Right lobe of liver (tissue), 6 donors: ENCODE data around the gene TRIM41. TPM values are rescaled to one million over a fixed set of nuclear protein-coding genes. Genes with fewer than 3 reads are reported as not detected.

Source experiments
- ATAC-seq, 4 donors: fragments of 200-7000 bp; cut with Tn5 transposase; one replicate each; pipeline ENCODE4 v1.9.1; 2020; ENCODE audit warnings: mild to moderate bottlenecking in 4 of 4, moderate library complexity in 4 of 4
- DNase-seq, 3 donors: peaks; one replicate each; pipeline ENCODE4 v3.0.0-alpha.2; 2020
- H3K27ac ChIP-seq, 3 donors: fragments of 200-600 bp; one replicate each; pipeline ENCODE4 v1.8.0; 2022
- H3K27me3 ChIP-seq, 2 donors: fragments of 200-600 bp; one replicate each; pipeline ENCODE4 v1.8.0; 2022
- H3K36me3 ChIP-seq, 4 donors: fragments of 200-600 bp; sonication (generic) in 1 of 4; one replicate each; pipeline versions ENCODE4 v1.5.1 to v1.8.0; 2017 to 2022; ENCODE audit warnings: control low read depth in 1 of 4
- H3K4me1 ChIP-seq, 4 donors: fragments of 200-600 bp; sonication (generic) in 1 of 4; one replicate each; pipeline versions ENCODE4 v1.5.1 to v1.8.0; 2017 to 2022; ENCODE audit warnings: control low read depth in 1 of 4
- H3K4me3 ChIP-seq, 3 donors: fragments of 200-600 bp; one replicate each; pipeline ENCODE4 v1.8.0; 2022
- H3K9me3 ChIP-seq, 4 donors: fragments of 200-600 bp; sonication (generic) in 1 of 4; one replicate each; pipeline versions ENCODE4 v1.5.1 to v1.8.0; 2017 to 2022; ENCODE audit warnings: control low read depth in 1 of 4
- CTCF ChIP-seq, 4 donors: fragments of 200-600 bp in 3 of 4; fragments of 450-650 bp in 1 of 4; IDR thresholded peaks; one replicate each; pipeline versions ENCODE4 v1.5.1 to v1.8.0; 2016 to 2022; ENCODE audit warnings: antibody characterized with exemption in 4 of 4, mild to moderate bottlenecking in 2 of 4
- POLR2A ChIP-seq: fragments of 450-650 bp; IDR thresholded peaks from one replicate; pipeline ENCODE4 v1.6.1; 2017; ENCODE audit warnings: antibody characterized with exemption, mild to moderate bottlenecking
- WGBS: methylation state at CpG from one replicate; pipeline ENCODE4 v1.1.6; 2018; ENCODE audit warnings: low coverage, low lambda C conversion rate; ENCODE audit not compliant: insufficient coverage; ENCODE audit errors: missing lambda C conversion rate; 5-methylcytosine and 5-hydroxymethylcytosine counted together
- intact Hi-C, 2 donors: fragments of 100-400 bp; cut with DNase I; formaldehyde crosslinking; loops; one replicate each; pipeline versions ENCODE4 v1.11.2 to v1.14.1; 2022
- total RNA-seq, 6 experiments: library from RNA; depleted of rRNA in 2 of 6; stranded (reverse); fragments of >200 nt in 2 of 6; fragmentation: NEBNext Ultra II Directional in 3 of 6; extraction: Animal tissue kit (Norgen Biotek cat#: 25700) in 3 of 6; gene quantifications; one replicate each; pipeline versions ENCODE4 v1.1.0 to v1.2.4, GENCODE V29; 2016 to 2023
- donor health status: DM: no; HTN: yes; CAD: no.
- donor health status: DM: no; HTN: no; CAD: no.
- donor health status: DM: no; HTN: no; CAD: no.
- donor health status: DM: no; HTN: yes; CAD: no.
- donor health status: DM: no; HTN: yes; CAD: no.

The TRIM41 gene
- total RNA-seq, 6 experiments from 2014 or later = 7.3 to 20.6 (median 15.9) TPM

- Histone ChIP-seq H3K9me3 (no peaks in the 10 kb centered on the region), H3K27me3 (no peaks in the 10 kb centered on the region), H3K4me1 (peaks cover 0 to 17% (median 5%) of the 10 kb centered on the region in 4 donors), H3K4me3 (peak overlapping the region; percentile 6 to 40 (median 33)), H3K27ac (peak overlapping the region in 2 of 3 donors; percentile 3 to 35), H3K36me3 (no peaks in the 10 kb centered on the region)
- 10% methylated on average over 18 of the region's 46 CpGs for WGBS
- TF ChIP-seq POLR2A = no peak
- TF ChIP-seq CTCF (IDR thresholded peaks at IDR 0.05) = no peak
- intact Hi-C loops = no loop called here
- peak; percentile 10 to 32 (median 12) for ATAC-seq
- peak in 1 of 3 donors; percentile 44 for DNase-seq
These were observed 5.8 kb upstream of the TRIM41 start for GRCh38 chr5:181217111-181217802.

- TF ChIP-seq CTCF (IDR thresholded peaks at IDR 0.05) = no peak
- TF ChIP-seq POLR2A = no peak
- peak overlapping the region in 2 of 3 donors; percentile 3 to 35 for H3K27ac ChIP-seq
- no peak for DNase-seq
- intact Hi-C loops = no loop called here
- no peaks in the 10 kb centered on the region for H3K27me3 ChIP-seq
- peak in 1 of 4 donors; percentile 2 for ATAC-seq
- no peaks in the 10 kb centered on the region for H3K9me3 ChIP-seq
- peak overlapping the region; percentile 6 to 40 (median 33) for H3K4me3 ChIP-seq
- H3K36me3 ChIP-seq = no peaks in the 10 kb centered on the region
- WGBS = 0% methylated on average over 8 of the region's 13 CpGs
- H3K4me1 ChIP-seq = peaks cover 0 to 17% (median 5%) of the 10 kb centered on the region in 4 donors
These were observed 5.3 kb upstream of the TRIM41 start for GRCh38 chr5:181217803-181218062.

GRCh38 chr5:181218795-181219124 is 4.3 kb upstream of the TRIM41 start:
- peak overlapping the region; percentile 1 to 40 (median 25) for H3K4me3 ChIP-seq
- intact Hi-C loops = no loop called here
- H3K36me3 ChIP-seq = no peaks in the 10 kb centered on the region
- H3K4me1 ChIP-seq = peaks cover 0 to 17% (median 5%) of the 10 kb centered on the region in 4 donors
- TF ChIP-seq CTCF (IDR thresholded peaks at IDR 0.05) (no peak), POLR2A (no peak)
- H3K27me3 ChIP-seq = no peaks in the 10 kb centered on the region
- 22% methylated on average over 10 of the region's 10 CpGs for WGBS
- DNase-seq = no peak
- ATAC-seq = no peak
- peak overlapping the region in 1 of 3 donors; percentile 20 for H3K27ac ChIP-seq
- H3K9me3 ChIP-seq = no peaks in the 10 kb centered on the region

- no peak overlapping the region for H3K4me3 ChIP-seq
- H3K27ac ChIP-seq = no peak overlapping the region
- ATAC-seq = no peak
- 70% methylated on average over 33 of the region's 49 CpGs for WGBS
- no peaks in the 10 kb centered on the region for H3K36me3 ChIP-seq
- no peaks in the 10 kb centered on the region for H3K9me3 ChIP-seq
- intact Hi-C loops = no loop called here
- no peaks in the 10 kb centered on the region for H3K27me3 ChIP-seq
- TF ChIP-seq POLR2A = no peak
- DNase-seq = no peak
- H3K4me1 ChIP-seq = peaks cover 0 to 19% (median 5%) of the 10 kb centered on the region in 4 donors
These were observed 3.6 kb upstream of the TRIM41 start for GRCh38 chr5:181219262-181220177.

GRCh38 chr5:181220178-181220515 is 2.9 kb upstream of the TRIM41 start:
- Histone ChIP-seq H3K4me3 (no peak overlapping the region), H3K36me3 (no peaks in the 10 kb centered on the region), H3K4me1 (peaks cover 0 to 25% (median 5%) of the 10 kb centered on the region in 4 donors), H3K27me3 (no peaks in the 10 kb centered on the region), H3K27ac (no peak overlapping the region), H3K9me3 (no peaks in the 10 kb centered on the region)
- ATAC-seq = no peak
- intact Hi-C loops = no loop called here
- no peak for DNase-seq
- WGBS = no CpG with 5 or more reads among the region's 10 CpGs
- TF ChIP-seq POLR2A (no peak), CTCF (IDR thresholded peaks at IDR 0.05) (no peak)
